Thyroid gland (tissue), 4 donors: Measurements from ENCODE around the gene CRY1. TPM values are rescaled to one million over a fixed set of nuclear protein-coding genes. Genes with fewer than 3 reads are reported as not detected.

Source experiments
- DNase-seq, 2 donors: peaks; one replicate each; pipeline ENCODE4 v3.0.0-alpha.2; 2019
- H3K27ac ChIP-seq, 3 donors: fragments of 200-600 bp; sonication (generic); 1 replicate in 2 of 3; 2 replicates in 1 of 3; pipeline ENCODE4 v1.5.1; 2016 to 2019; ENCODE audit warnings: mild to moderate bottlenecking in 1 of 3, moderate library complexity in 1 of 3
- H3K27me3 ChIP-seq: fragments of 200-600 bp; sonication (generic); one replicate; pipeline ENCODE4 v1.5.1; 2019
- H3K36me3 ChIP-seq, 2 donors: fragments of 200-600 bp; sonication (generic); one replicate each; pipeline ENCODE4 v1.5.1; 2016 to 2019
- H3K4me1 ChIP-seq, 2 donors: fragments of 200-600 bp; sonication (generic); one replicate each; pipeline ENCODE4 v1.5.1; 2017 to 2019
- H3K4me3 ChIP-seq, 3 donors: fragments of 200-600 bp; sonication (generic); replicated peaks in 1 of 3; 1 replicate in 2 of 3; 2 replicates in 1 of 3; pipeline ENCODE4 v1.5.1; 2016; ENCODE audit warnings: mild to moderate bottlenecking in 1 of 3
- H3K9me3 ChIP-seq: fragments of 200-600 bp; sonication (generic); one replicate; pipeline ENCODE4 v1.5.1; 2017
- POLR2A ChIP-seq, 2 donors: fragments of 450-650 bp; IDR thresholded peaks; one replicate each; pipeline ENCODE4 v1.6.1; 2017; ENCODE audit warnings: antibody characterized with exemption in 2 of 2, mild to moderate bottlenecking in 2 of 2, moderate library complexity in 1 of 2
- WGBS, 2 donors: methylation state at CpG; one replicate each; pipeline ENCODE4 v1.1.5; 2017; 5-methylcytosine and 5-hydroxymethylcytosine counted together
- intact Hi-C: fragments of 100-400 bp; cut with DNase I; formaldehyde crosslinking; loops from one replicate; pipeline ENCODE4 v1.15.1; 2023
- total RNA-seq, 4 donors: library from RNA; depleted of rRNA; stranded (reverse); fragments of >200 nt; gene quantifications; one replicate each; pipeline ENCODE4 v1.2.3, GENCODE V29; 2016
- TF ChIP-seq, protein P1 (sequence below), 6 experiments: fragments of 200-600 bp in 3 of 6; fragments of 450-650 bp in 3 of 6; sonication (generic) in 3 of 6; IDR thresholded peaks; one replicate each; pipeline ENCODE4 v1.5.1; 2016 to 2019; ENCODE audit warnings: antibody characterized with exemption in 6 of 6, mild to moderate bottlenecking in 2 of 6, inconsistent platforms in 1 of 6, moderate library complexity in 1 of 6

The CRY1 gene
- total RNA-seq, 4 donors from 2014 or later, result 53.3 to 68.8 (median 61.7) TPM

DNA sequence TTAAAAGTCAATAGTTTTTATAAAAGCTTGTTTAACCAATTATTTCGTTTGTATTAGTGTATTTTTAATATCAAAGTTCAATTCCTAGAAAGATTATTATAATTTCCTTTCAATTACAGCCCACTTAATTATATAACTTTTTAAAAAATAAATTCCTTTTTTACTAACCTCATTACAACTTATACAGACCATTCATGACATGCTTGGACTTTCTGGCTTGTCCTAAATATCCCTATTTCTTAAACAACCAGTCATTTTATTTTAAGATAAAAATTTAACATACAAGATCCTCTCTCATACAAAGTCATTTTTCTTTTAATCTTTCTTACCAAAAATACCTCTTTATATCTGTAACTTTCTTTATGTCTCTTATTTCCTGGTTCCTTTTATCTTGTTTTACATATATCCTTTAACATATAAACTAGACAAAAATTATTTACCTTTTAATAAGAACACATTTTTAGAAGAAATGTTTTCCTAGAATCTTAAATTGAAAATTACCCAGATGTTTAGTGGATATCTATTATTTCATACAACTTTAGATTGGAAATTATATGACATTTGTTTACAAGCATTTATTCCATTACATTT lies 148.0 kb downstream of the CRY1 start:
- H3K27ac ChIP-seq, result no peak overlapping the region
- DNase-seq, result no peak
- H3K27me3 ChIP-seq, result no peaks in the 10 kb centered on the region
- intact Hi-C loops, result no loop called here
- WGBS, 2 donors, result 17 to 21% methylated on average over 1 of the region's 1 CpG
- TF ChIP-seq, protein P1, sequence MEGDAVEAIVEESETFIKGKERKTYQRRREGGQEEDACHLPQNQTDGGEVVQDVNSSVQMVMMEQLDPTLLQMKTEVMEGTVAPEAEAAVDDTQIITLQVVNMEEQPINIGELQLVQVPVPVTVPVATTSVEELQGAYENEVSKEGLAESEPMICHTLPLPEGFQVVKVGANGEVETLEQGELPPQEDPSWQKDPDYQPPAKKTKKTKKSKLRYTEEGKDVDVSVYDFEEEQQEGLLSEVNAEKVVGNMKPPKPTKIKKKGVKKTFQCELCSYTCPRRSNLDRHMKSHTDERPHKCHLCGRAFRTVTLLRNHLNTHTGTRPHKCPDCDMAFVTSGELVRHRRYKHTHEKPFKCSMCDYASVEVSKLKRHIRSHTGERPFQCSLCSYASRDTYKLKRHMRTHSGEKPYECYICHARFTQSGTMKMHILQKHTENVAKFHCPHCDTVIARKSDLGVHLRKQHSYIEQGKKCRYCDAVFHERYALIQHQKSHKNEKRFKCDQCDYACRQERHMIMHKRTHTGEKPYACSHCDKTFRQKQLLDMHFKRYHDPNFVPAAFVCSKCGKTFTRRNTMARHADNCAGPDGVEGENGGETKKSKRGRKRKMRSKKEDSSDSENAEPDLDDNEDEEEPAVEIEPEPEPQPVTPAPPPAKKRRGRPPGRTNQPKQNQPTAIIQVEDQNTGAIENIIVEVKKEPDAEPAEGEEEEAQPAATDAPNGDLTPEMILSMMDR (IDR thresholded peaks at IDR 0.05), result no peak
- TF ChIP-seq POLR2A (IDR thresholded peaks at IDR 0.05), result no peak
- no peaks in the 10 kb centered on the region for H3K9me3 ChIP-seq
- H3K4me3 ChIP-seq, result no peak overlapping the region
- peaks cover 8 to 12% of the 10 kb centered on the region in 2 donors for H3K4me1 ChIP-seq
- no peaks in the 10 kb centered on the region for H3K36me3 ChIP-seq

GRCh38 chr12:106942775-106943174 lies 150.6 kb downstream of the CRY1 start:
- intact Hi-C loops, result no loop called here
- no peaks in the 10 kb centered on the region for H3K27me3 ChIP-seq
- peaks cover 5 to 7% of the 10 kb centered on the region in 2 donors for H3K4me1 ChIP-seq
- WGBS, 2 donors, result 88 to 98% methylated on average over 2 of the region's 2 CpGs
- H3K36me3 ChIP-seq, result no peaks in the 10 kb centered on the region
- no peak overlapping the region for H3K27ac ChIP-seq
- TF ChIP-seq, protein P1 (IDR thresholded peaks at IDR 0.05), result no peak
- no peak for TF ChIP-seq POLR2A (IDR thresholded peaks at IDR 0.05)
- no peak overlapping the region for H3K4me3 ChIP-seq
- DNase-seq, result no peak
- H3K9me3 ChIP-seq, result no peaks in the 10 kb centered on the region

DNA sequence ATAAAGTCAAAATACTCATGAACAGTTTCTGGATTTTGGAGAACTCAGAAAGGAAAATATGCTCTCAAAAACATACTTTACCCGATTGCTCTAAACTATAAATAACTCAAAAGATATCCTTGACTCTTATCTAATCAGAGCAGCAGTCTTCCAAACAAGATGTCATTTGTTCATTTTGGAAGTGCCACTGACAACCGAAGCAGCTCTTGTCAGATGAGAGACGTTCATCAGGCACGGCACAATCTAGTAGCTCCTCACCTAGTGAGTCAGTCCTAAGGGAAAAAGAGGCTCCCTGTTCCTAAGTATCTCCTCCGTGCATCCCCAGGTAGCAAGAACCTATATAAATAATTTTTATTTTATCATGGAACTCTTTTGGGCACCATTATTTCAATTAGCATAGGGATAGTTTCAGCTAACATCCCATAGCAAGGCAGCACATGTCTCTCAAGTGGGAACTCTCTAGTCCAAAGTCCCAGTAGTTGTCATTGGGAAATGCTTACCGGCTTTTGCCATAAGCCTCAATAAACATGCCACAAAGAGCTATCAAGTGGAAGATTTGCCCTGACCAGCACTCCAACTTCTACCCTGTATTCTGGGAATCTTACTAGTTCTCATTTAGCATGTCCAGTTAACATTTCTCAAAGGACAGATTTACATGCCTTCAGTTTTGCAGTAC lies 151.7 kb downstream of the CRY1 start:
- 67 to 83% methylated on average over 6 of the region's 6 CpGs for WGBS, 2 donors
- Histone ChIP-seq H3K4me1 (no peaks in the 10 kb centered on the region), H3K27me3 (no peaks in the 10 kb centered on the region), H3K9me3 (no peaks in the 10 kb centered on the region), H3K4me3 (no peak overlapping the region), H3K27ac (no peak overlapping the region), H3K36me3 (no peaks in the 10 kb centered on the region)
- no peak for DNase-seq
- intact Hi-C loops, result no loop called here
- TF ChIP-seq POLR2A (IDR thresholded peaks at IDR 0.05), result no peak
- TF ChIP-seq, protein P1 (IDR thresholded peaks at IDR 0.05), result no peak

Other genes with a start within 250 kb of the CRY1 start
- gene TMEM263, start 137.6 kb downstream of the CRY1 start, total RNA-seq, result 10 to 100 TPM; 74.3 to 91.0 (median 81.9) TPM
- 10 to 100 TPM; 22.9 to 37.0 (median 31.3) TPM for gene MTERF2, start 106.4 kb downstream of the CRY1 start, total RNA-seq